Effector memory CD4-positive, alpha-beta T cell (primary cell): ENCODE data around the gene HIVEP3.

Source experiments
- DNase-seq, 3 donors: peaks; one replicate each; pipeline ENCODE4 v3.0.0-alpha.2; 2020
- H3K27ac ChIP-seq: 2 replicates; pipeline ENCODE4 v1.7.0; 2013; ENCODE audit warnings: mild to moderate bottlenecking, low read length, moderate library complexity; ENCODE audit not compliant: insufficient read depth, poor library complexity, severe bottlenecking
- H3K27me3 ChIP-seq: replicated peaks from 2 replicates; pipeline ENCODE4 v1.7.0; 2013; ENCODE audit warnings: mild to moderate bottlenecking, low read length; ENCODE audit not compliant: insufficient read depth, control insufficient read depth, poor library complexity, severe bottlenecking
- H3K36me3 ChIP-seq: 2 replicates; pipeline ENCODE4 v1.7.0; 2013; ENCODE audit warnings: mild to moderate bottlenecking, low read length, moderate library complexity; ENCODE audit not compliant: control insufficient read depth, insufficient read depth
- H3K4me1 ChIP-seq: 2 replicates; pipeline ENCODE4 v1.7.0; 2013; ENCODE audit warnings: low read length, mild to moderate bottlenecking; ENCODE audit not compliant: control insufficient read depth, insufficient read depth, poor library complexity, severe bottlenecking
- H3K4me3 ChIP-seq: 2 replicates; pipeline ENCODE4 v1.7.0; 2013; ENCODE audit warnings: low read length, low read depth, mild to moderate bottlenecking; ENCODE audit not compliant: insufficient read depth, poor library complexity, severe bottlenecking
- H3K9me3 ChIP-seq: 2 replicates; pipeline ENCODE4 v1.7.0; 2013; ENCODE audit warnings: mild to moderate bottlenecking, low read length, moderate library complexity; ENCODE audit not compliant: control insufficient read depth

Gene HIVEP3

GRCh38 chr1:41809692-41810091 is 109.0 kb downstream of the HIVEP3 start:
- DNase-seq: no peak
- Histone ChIP-seq H3K27ac (no peak overlapping the region), H3K4me1 (peaks cover 33% of the 10 kb centered on the region), H3K9me3 (no peaks in the 10 kb centered on the region), H3K36me3 (no peaks in the 10 kb centered on the region), H3K27me3 (no peaks in the 10 kb centered on the region), H3K4me3 (no peak overlapping the region)

GRCh38 chr1:41807390-41807789 is 111.3 kb downstream of the HIVEP3 start:
- DNase-seq: no peak
- no peaks in the 10 kb centered on the region for H3K9me3 ChIP-seq
- H3K27me3 ChIP-seq: no peaks in the 10 kb centered on the region
- no peak overlapping the region for H3K27ac ChIP-seq
- H3K4me1 ChIP-seq: peaks cover 55% of the 10 kb centered on the region
- no peaks in the 10 kb centered on the region for H3K36me3 ChIP-seq
- no peak overlapping the region for H3K4me3 ChIP-seq

GRCh38 chr1:41806472-41807155 is 112.1 kb downstream of the HIVEP3 start:
- Histone ChIP-seq H3K4me1 (peaks cover 59% of the 10 kb centered on the region), H3K36me3 (no peaks in the 10 kb centered on the region), H3K4me3 (peak overlapping the region; percentile 2), H3K9me3 (no peaks in the 10 kb centered on the region), H3K27me3 (no peaks in the 10 kb centered on the region), H3K27ac (peak overlapping the region; percentile 34)
- peak in 2 of 3 donors; percentile 11 to 18 for DNase-seq

GRCh38 chr1:41805771-41806471 is 112.8 kb downstream of the HIVEP3 start:
- H3K27me3 ChIP-seq: no peaks in the 10 kb centered on the region
- peak overlapping the region; percentile 34 for H3K27ac ChIP-seq
- DNase-seq: no peak
- no peaks in the 10 kb centered on the region for H3K9me3 ChIP-seq
- H3K4me3 ChIP-seq: peak overlapping the region; percentile 2
- no peaks in the 10 kb centered on the region for H3K36me3 ChIP-seq
- H3K4me1 ChIP-seq: peaks cover 57% of the 10 kb centered on the region

GRCh38 chr1:41804176-41804575 is 114.5 kb downstream of the HIVEP3 start:
- Histone ChIP-seq H3K4me3 (no peak overlapping the region), H3K9me3 (no peaks in the 10 kb centered on the region), H3K27me3 (no peaks in the 10 kb centered on the region), H3K27ac (no peak overlapping the region), H3K4me1 (peaks cover 59% of the 10 kb centered on the region), H3K36me3 (no peaks in the 10 kb centered on the region)
- DNase-seq: no peak

GRCh38 chr1:41803656-41804055 is 115.1 kb downstream of the HIVEP3 start:
- DNase-seq: no peak
- peak overlapping the region; percentile 50 for H3K27ac ChIP-seq
- H3K4me1 ChIP-seq: peaks cover 59% of the 10 kb centered on the region
- no peaks in the 10 kb centered on the region for H3K36me3 ChIP-seq
- H3K4me3 ChIP-seq: no peak overlapping the region
- H3K9me3 ChIP-seq: no peaks in the 10 kb centered on the region
- H3K27me3 ChIP-seq: no peaks in the 10 kb centered on the region

GRCh38 chr1:41802532-41803501 is 115.9 kb downstream of the HIVEP3 start:
- Histone ChIP-seq H3K27me3 (no peaks in the 10 kb centered on the region), H3K9me3 (no peaks in the 10 kb centered on the region), H3K27ac (peak overlapping the region; percentile 50), H3K36me3 (no peaks in the 10 kb centered on the region), H3K4me1 (peaks cover 59% of the 10 kb centered on the region), H3K4me3 (no peak overlapping the region)
- DNase-seq: peak in 1 of 3 donors; percentile 15

- no peak overlapping the region for H3K4me3 ChIP-seq
- no peak overlapping the region for H3K27ac ChIP-seq
- no peaks in the 10 kb centered on the region for H3K27me3 ChIP-seq
- H3K4me1 ChIP-seq: peaks cover 35% of the 10 kb centered on the region
- no peaks in the 10 kb centered on the region for H3K36me3 ChIP-seq
- DNase-seq: no peak
- no peaks in the 10 kb centered on the region for H3K9me3 ChIP-seq
These were observed 118.4 kb downstream of the HIVEP3 start for GRCh38 chr1:41800311-41800829.

- no peaks in the 10 kb centered on the region for H3K27me3 ChIP-seq
- DNase-seq: no peak
- no peaks in the 10 kb centered on the region for H3K9me3 ChIP-seq
- no peak overlapping the region for H3K4me3 ChIP-seq
- no peaks in the 10 kb centered on the region for H3K36me3 ChIP-seq
- H3K27ac ChIP-seq: no peak overlapping the region
- H3K4me1 ChIP-seq: peaks cover 30% of the 10 kb centered on the region
These were observed 119.0 kb downstream of the HIVEP3 start for GRCh38 chr1:41799723-41800122.
